IMR-90 (cell line): ENCODE data around the gene C20orf144. TPM values are rescaled to one million over a fixed set of nuclear protein-coding genes. Genes with fewer than 3 reads are reported as not detected.

Experiments
- ATAC-seq: fragments of 200-7000 bp; cut with Tn5 transposase; 2 replicates; pipeline ENCODE4 v1.9.1; 2020; ENCODE audit warnings: low read depth, mild to moderate bottlenecking, moderate library complexity
- BruUV-seq: library from RNA; stranded (reverse); fragments of 400-500 nt; replicated peaks from 2 replicates; lab custom pipeline; 2021; lab: Mats Ljungman, UMichigan
- CTCF ChIA-PET: fragments of 300-600 bp; formaldehyde crosslinking; extraction: SDS; loops from one replicate; lab custom pipeline; 2021; ENCODE audit warnings: antibody characterized with exemption; lab: Yijun Ruan, JAX
- POLR2A ChIA-PET: fragments of 300-600 bp; sonication (Branson Sonifier 250); formaldehyde crosslinking; loops from one replicate; lab custom pipeline; 2022; ENCODE audit warnings: antibody characterized with exemption; ENCODE audit not compliant: unreplicated experiment; lab: Charles Lee
- DNase-seq: peaks from one replicate; pipeline ENCODE4 v3.0.0; 2013
- H2AFZ ChIP-seq: replicated peaks from 2 replicates; pipeline ENCODE3; 2013; ENCODE audit warnings: low read length, mild to moderate bottlenecking; ENCODE audit not compliant: poor library complexity
- H2AK5ac ChIP-seq: 2 replicates; pipeline ENCODE4 v1.6.1; 2013; ENCODE audit warnings: low read depth, low read length, inconsistent platforms
- H2AK9ac ChIP-seq: replicated peaks from 2 replicates; pipeline ENCODE3; 2013; ENCODE audit warnings: mild to moderate bottlenecking, low read depth, low read length, moderate library complexity; ENCODE audit not compliant: poor library complexity
- H2BK120ac ChIP-seq: 2 replicates; pipeline ENCODE4 v1.6.1; 2013; ENCODE audit warnings: low read depth, low read length, inconsistent platforms
- H2BK15ac ChIP-seq: 3 replicates; pipeline ENCODE4 v1.6.1; 2013; ENCODE audit warnings: low read depth, low read length, inconsistent platforms
- H2BK20ac ChIP-seq: 2 replicates; pipeline ENCODE4 v1.6.1; 2013; ENCODE audit warnings: low read depth, mild to moderate bottlenecking, inconsistent platforms, low read length, moderate library complexity
- H2BK5ac ChIP-seq: 2 replicates; pipeline ENCODE4 v1.6.1; 2013; ENCODE audit warnings: mild to moderate bottlenecking, low read depth, low read length, inconsistent platforms; ENCODE audit not compliant: poor library complexity, severe bottlenecking
- H3K14ac ChIP-seq: replicated peaks from 2 replicates; pipeline ENCODE4 v1.6.1; 2013; ENCODE audit warnings: low read depth, low read length, inconsistent platforms
- H3K18ac ChIP-seq: 2 replicates; pipeline ENCODE4 v1.6.1; 2013; ENCODE audit warnings: low read depth, low read length, control low read depth
- H3K23ac ChIP-seq: 2 replicates; pipeline ENCODE4 v1.6.1; 2013; ENCODE audit warnings: low read depth, low read length, inconsistent platforms
- H3K27ac ChIP-seq: 2 replicates; pipeline ENCODE4 v1.5.1; 2013; ENCODE audit warnings: mild to moderate bottlenecking, control low read depth, low read length; ENCODE audit not compliant: insufficient read depth
- H3K27me3 ChIP-seq: 2 replicates; pipeline ENCODE4 v1.6.1; 2013; ENCODE audit warnings: low read length; ENCODE audit not compliant: control insufficient read depth, insufficient read depth
- H3K36me3 ChIP-seq: 2 replicates; pipeline ENCODE4 v1.6.1; 2013; ENCODE audit warnings: low read length, mixed read lengths; ENCODE audit not compliant: control insufficient read depth, insufficient read depth
- H3K4ac ChIP-seq: 2 replicates; pipeline ENCODE4 v1.6.1; 2013; ENCODE audit warnings: low read depth, low read length, inconsistent platforms
- H3K4me1 ChIP-seq: 2 replicates; pipeline ENCODE4 v1.6.1; 2013; ENCODE audit warnings: low read length, mixed read lengths; ENCODE audit not compliant: control insufficient read depth, insufficient read depth
- H3K4me2 ChIP-seq: 2 replicates; pipeline ENCODE4 v1.6.1; 2013; ENCODE audit warnings: low read depth, mild to moderate bottlenecking, control low read depth, low read length, moderate library complexity
- H3K4me3 ChIP-seq: 2 replicates; pipeline ENCODE4 v1.5.1; 2013; ENCODE audit warnings: low read depth, mild to moderate bottlenecking, control low read depth, low read length, moderate library complexity; ENCODE audit not compliant: insufficient read depth
- H3K56ac ChIP-seq: 2 replicates; pipeline ENCODE4 v1.6.1; 2013; ENCODE audit warnings: low read length, inconsistent platforms; ENCODE audit not compliant: insufficient read depth; ENCODE audit errors: extremely low read depth
- H3K79me1 ChIP-seq, 2 experiments: 2 replicates each; pipeline ENCODE4 v1.6.1; 2013; ENCODE audit warnings: low read length in 2 of 2, inconsistent platforms in 1 of 2, low read depth in 1 of 2
- H3K9ac ChIP-seq: 2 replicates; pipeline ENCODE4 v1.6.1; 2013; ENCODE audit warnings: low read depth, low read length, control low read depth
- H3K9me1 ChIP-seq: 2 replicates; pipeline ENCODE4 v1.6.1; 2013; ENCODE audit warnings: low read length, inconsistent platforms; ENCODE audit not compliant: insufficient read depth
- H3K9me3 ChIP-seq: 2 replicates; pipeline ENCODE4 v1.6.1; 2013; ENCODE audit warnings: low read length; ENCODE audit not compliant: control insufficient read depth, insufficient read depth
- H4K20me1 ChIP-seq: 2 replicates; pipeline ENCODE4 v1.6.1; 2013; ENCODE audit warnings: low read length, inconsistent platforms; ENCODE audit not compliant: insufficient read depth
- H4K5ac ChIP-seq: 2 replicates; pipeline ENCODE4 v1.6.1; 2013; ENCODE audit warnings: mild to moderate bottlenecking, low read depth, low read length, control low read depth
- H4K8ac ChIP-seq, 2 experiments: 2 replicates each; pipeline ENCODE4 v1.6.1; 2013; ENCODE audit warnings: low read depth in 2 of 2, low read length in 2 of 2, control low read depth in 1 of 2, inconsistent platforms in 1 of 2
- H4K91ac ChIP-seq: 2 replicates; pipeline ENCODE4 v1.6.1; 2013; ENCODE audit warnings: low read depth, low read length, inconsistent platforms; ENCODE audit not compliant: insufficient read depth
- BHLHE40 ChIP-seq: fragments of 150-350 bp; IDR thresholded peaks from 2 replicates; pipeline ENCODE4 v1.6.1; 2016; ENCODE audit warnings: mild to moderate bottlenecking, low read depth, low read length
- CEBPB ChIP-seq: IDR thresholded peaks from 2 replicates; pipeline ENCODE4 v1.6.1; 2012; ENCODE audit warnings: low read depth, low read length, improper control_type of control experiment
- FOS ChIP-seq: fragments of 150-350 bp; IDR thresholded peaks from 2 replicates; pipeline ENCODE4 v1.6.1; 2016; ENCODE audit warnings: low read depth, low read length
- MAZ ChIP-seq: IDR thresholded peaks from 2 replicates; pipeline ENCODE4 v1.6.1; 2012; ENCODE audit warnings: low read depth, mild to moderate bottlenecking, low read length, improper control_type of control experiment, moderate library complexity, borderline replicate concordance
- MXI1 ChIP-seq: IDR thresholded peaks from 2 replicates; pipeline ENCODE4 v1.6.1; 2012; ENCODE audit warnings: low read depth, mild to moderate bottlenecking, low read length, moderate library complexity, borderline replicate concordance
- NFE2L2 ChIP-seq: fragments of 150-350 bp; IDR thresholded peaks from 2 replicates; pipeline ENCODE4 v1.6.1; 2016; ENCODE audit warnings: low read depth, mild to moderate bottlenecking, low read length
- SMC3 ChIP-seq: fragments of 150-350 bp; IDR thresholded peaks from 2 replicates; pipeline ENCODE4 v1.6.1; 2016; ENCODE audit warnings: low read depth, mild to moderate bottlenecking, antibody characterized with exemption, low read length, moderate library complexity
- WGBS, 2 experiments: methylation state at CpG; one replicate each; pipeline versions ENCODE4 v1.1.5 to v1.1.7; 2013; ENCODE audit warnings: missing lambda C conversion rate in 2 of 2; ENCODE audit not compliant: insufficient read length in 1 of 2; ENCODE audit errors: extremely low coverage in 2 of 2; 5-methylcytosine and 5-hydroxymethylcytosine counted together
- dilution Hi-C: fragments of 300-500 bp; cut with HindIII; formaldehyde crosslinking; loops from one replicate; pipeline ENCODE4 v1.14.3; 2018; ENCODE audit warnings: low sequenced_read_pairs; ENCODE audit not compliant: unreplicated experiment
- in situ Hi-C: fragments of 300-500 bp; cut with MboI; formaldehyde crosslinking; loops from 3 replicates; pipeline ENCODE4 v1.14.3; 2019; ENCODE audit warnings: low sequenced_read_pairs, inconsistent platforms, mixed read lengths
- intact Hi-C: fragments of 100-400 bp; cut with micrococcal nuclease; formaldehyde crosslinking; loops from 2 replicates; pipeline ENCODE4 v1.10.0; 2022
- polyA plus RNA-seq, 3 experiments: library from polyadenylated mRNA; depleted of rRNA; stranded (reverse); fragments of >200 nt; gene quantifications; 2 replicates each; pipeline ENCODE4 v1.2.3, GENCODE V29; 2012; ENCODE audit warnings: low replicate concordance in 1 of 3
- total RNA-seq: library from RNA; depleted of rRNA; stranded (reverse); fragments of >200 nt; gene quantifications from 2 replicates; pipeline ENCODE4 v1.2.3, GENCODE V29; 2012
- TF ChIP-seq, protein P1 (sequence below): fragments of 150-350 bp; IDR thresholded peaks from 2 replicates; pipeline ENCODE4 v1.6.1; 2017; ENCODE audit warnings: mild to moderate bottlenecking, antibody characterized with exemption, low read length, low read depth
- TF ChIP-seq, protein P2 (sequence below): fragments of 150-350 bp; IDR thresholded peaks from 2 replicates; pipeline ENCODE4 v1.6.1; 2016; ENCODE audit warnings: low read depth, mild to moderate bottlenecking, low read length, moderate library complexity, borderline replicate concordance
- TF ChIP-seq, protein P3 (sequence below): conservative IDR thresholded peaks from 2 replicates; pipeline ENCODE4 v1.5.1; 2012; ENCODE audit warnings: mild to moderate bottlenecking, low read depth, low read length, improper control_type of control experiment

The C20orf144 gene
- total and polyA plus RNA-seq, 2 of the 4 experiments (the other 2 are of a cell fraction), result under 0.01 to 0.19 TPM

DNA sequence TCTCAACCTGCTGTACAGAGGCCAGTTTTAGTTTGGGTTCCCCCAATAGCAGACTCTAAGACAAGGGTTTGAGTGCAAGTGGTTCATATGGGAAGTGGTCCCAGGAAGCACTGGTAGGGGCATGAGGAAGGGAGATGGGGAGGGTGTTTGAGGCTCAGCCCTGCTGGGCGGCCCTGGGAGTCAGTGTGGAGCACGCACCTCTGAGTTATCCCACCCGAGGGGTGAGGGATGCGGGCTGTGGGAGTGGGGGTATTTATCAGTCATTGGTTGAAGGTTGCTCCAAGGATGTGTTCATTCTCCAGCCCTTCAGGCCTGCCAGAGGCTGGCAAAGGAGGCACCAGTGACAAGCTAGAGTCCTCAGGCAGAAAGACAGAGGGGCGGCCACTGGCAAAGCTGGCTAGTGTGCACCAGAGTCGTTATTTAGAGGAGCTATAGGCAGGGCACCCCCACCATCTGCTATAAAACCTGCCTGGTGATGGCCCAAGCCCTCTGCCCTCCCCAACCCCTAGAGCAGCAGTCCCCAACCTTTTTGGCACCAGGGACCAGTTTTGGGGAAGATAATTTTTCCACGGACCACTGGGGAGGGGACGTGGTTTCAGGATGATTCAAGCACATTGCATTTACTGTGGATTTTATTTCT lies 41.5 kb downstream of the C20orf144 start:
- ChIA-PET POLR2A (no interaction called here), CTCF (no interaction called here)
- no peak overlapping the region for H3K56ac ChIP-seq
- no peak overlapping the region for H3K18ac ChIP-seq
- no peak overlapping the region for H3K4ac ChIP-seq
- no peak overlapping the region for H4K5ac ChIP-seq
- H3K23ac ChIP-seq, result no peak overlapping the region
- no peak for ATAC-seq
- H2BK15ac ChIP-seq, result no peak overlapping the region
- H3K4me1 ChIP-seq, result no peaks in the 10 kb centered on the region
- TF ChIP-seq MXI1 (no peak), SMC3 (no peak), BHLHE40 (no peak), NFE2L2 (no peak), CEBPB (no peak), FOS (no peak), MAZ (no peak)
- TF ChIP-seq, protein P1, sequence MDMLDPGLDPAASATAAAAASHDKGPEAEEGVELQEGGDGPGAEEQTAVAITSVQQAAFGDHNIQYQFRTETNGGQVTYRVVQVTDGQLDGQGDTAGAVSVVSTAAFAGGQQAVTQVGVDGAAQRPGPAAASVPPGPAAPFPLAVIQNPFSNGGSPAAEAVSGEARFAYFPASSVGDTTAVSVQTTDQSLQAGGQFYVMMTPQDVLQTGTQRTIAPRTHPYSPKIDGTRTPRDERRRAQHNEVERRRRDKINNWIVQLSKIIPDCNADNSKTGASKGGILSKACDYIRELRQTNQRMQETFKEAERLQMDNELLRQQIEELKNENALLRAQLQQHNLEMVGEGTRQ, result no peak
- TF ChIP-seq, protein P2, sequence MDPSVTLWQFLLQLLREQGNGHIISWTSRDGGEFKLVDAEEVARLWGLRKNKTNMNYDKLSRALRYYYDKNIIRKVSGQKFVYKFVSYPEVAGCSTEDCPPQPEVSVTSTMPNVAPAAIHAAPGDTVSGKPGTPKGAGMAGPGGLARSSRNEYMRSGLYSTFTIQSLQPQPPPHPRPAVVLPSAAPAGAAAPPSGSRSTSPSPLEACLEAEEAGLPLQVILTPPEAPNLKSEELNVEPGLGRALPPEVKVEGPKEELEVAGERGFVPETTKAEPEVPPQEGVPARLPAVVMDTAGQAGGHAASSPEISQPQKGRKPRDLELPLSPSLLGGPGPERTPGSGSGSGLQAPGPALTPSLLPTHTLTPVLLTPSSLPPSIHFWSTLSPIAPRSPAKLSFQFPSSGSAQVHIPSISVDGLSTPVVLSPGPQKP, result no peak
- TF ChIP-seq, protein P3, sequence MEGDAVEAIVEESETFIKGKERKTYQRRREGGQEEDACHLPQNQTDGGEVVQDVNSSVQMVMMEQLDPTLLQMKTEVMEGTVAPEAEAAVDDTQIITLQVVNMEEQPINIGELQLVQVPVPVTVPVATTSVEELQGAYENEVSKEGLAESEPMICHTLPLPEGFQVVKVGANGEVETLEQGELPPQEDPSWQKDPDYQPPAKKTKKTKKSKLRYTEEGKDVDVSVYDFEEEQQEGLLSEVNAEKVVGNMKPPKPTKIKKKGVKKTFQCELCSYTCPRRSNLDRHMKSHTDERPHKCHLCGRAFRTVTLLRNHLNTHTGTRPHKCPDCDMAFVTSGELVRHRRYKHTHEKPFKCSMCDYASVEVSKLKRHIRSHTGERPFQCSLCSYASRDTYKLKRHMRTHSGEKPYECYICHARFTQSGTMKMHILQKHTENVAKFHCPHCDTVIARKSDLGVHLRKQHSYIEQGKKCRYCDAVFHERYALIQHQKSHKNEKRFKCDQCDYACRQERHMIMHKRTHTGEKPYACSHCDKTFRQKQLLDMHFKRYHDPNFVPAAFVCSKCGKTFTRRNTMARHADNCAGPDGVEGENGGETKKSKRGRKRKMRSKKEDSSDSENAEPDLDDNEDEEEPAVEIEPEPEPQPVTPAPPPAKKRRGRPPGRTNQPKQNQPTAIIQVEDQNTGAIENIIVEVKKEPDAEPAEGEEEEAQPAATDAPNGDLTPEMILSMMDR, result no peak
- H2AK5ac ChIP-seq, result no peak overlapping the region
- no peak overlapping the region for H3K4me3 ChIP-seq
- no peak overlapping the region for H3K4me2 ChIP-seq
- intact Hi-C loops (no loop called here), in situ Hi-C loops (no loop called here), dilution Hi-C loops (no loop called here)
- H2AFZ ChIP-seq, result no peak overlapping the region
- no peaks in the 10 kb centered on the region; the same call in 1 of the 2 replicates for H4K20me1 ChIP-seq
- BruUV-seq, result no TSS peak
- no peaks in the 10 kb centered on the region for H3K9me1 ChIP-seq
- no peak overlapping the region for H3K27ac ChIP-seq
- no peaks in the 10 kb centered on the region for H3K27me3 ChIP-seq
- no peak overlapping the region for H2AK9ac ChIP-seq
- H4K91ac ChIP-seq, result no peak overlapping the region
- H2BK120ac ChIP-seq, result no peak overlapping the region
- H2BK5ac ChIP-seq, result no peak overlapping the region
- H2BK20ac ChIP-seq, result no peak overlapping the region
- peaks cover 3% of the 10 kb centered on the region; the same call in 1 of the 2 replicates for H3K36me3 ChIP-seq
- H3K14ac ChIP-seq, result no peak overlapping the region
- H3K79me1 ChIP-seq, result no peaks in the 10 kb centered on the region
- no peak for DNase-seq
- H4K8ac ChIP-seq, result no peak overlapping the region
- H3K9me3 ChIP-seq, result no peaks in the 10 kb centered on the region
- H3K9ac ChIP-seq, result no peak overlapping the region
- WGBS, 2 experiments, result no CpG with 5 or more reads among the region's 8 CpGs
